HG03045 (cell line): Measurements from ENCODE around the gene CACNA1I.

Experiments used
- ATAC-seq: cut with Tn5 transposase; IDR thresholded peaks from one replicate; pipeline ENCODE4 v1.9.1; 2021; ENCODE audit warnings: mild to moderate bottlenecking, moderate library complexity; ENCODE audit not compliant: unreplicated experiment

Gene CACNA1I

DNA sequence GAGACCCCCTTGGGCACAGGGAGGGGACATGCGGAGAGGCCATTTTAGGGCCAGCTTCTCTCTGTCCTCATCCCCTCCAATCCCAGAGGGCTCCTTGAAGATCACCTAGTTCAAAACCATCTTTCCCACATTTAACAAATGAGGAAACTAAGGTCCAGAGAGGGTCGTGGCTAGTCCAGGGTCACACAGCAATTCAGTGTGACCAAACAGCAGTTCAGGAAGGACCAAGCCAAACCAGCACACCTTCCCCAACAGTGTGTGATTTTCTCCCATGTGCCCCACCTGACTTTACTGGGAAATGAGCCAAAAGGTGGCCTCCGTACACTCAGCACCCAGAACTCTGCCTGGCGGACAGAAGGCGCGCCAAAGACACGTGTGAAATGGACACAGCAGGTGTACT is 51.3 kb downstream of the CACNA1I start:
- no peak for ATAC-seq

DNA sequence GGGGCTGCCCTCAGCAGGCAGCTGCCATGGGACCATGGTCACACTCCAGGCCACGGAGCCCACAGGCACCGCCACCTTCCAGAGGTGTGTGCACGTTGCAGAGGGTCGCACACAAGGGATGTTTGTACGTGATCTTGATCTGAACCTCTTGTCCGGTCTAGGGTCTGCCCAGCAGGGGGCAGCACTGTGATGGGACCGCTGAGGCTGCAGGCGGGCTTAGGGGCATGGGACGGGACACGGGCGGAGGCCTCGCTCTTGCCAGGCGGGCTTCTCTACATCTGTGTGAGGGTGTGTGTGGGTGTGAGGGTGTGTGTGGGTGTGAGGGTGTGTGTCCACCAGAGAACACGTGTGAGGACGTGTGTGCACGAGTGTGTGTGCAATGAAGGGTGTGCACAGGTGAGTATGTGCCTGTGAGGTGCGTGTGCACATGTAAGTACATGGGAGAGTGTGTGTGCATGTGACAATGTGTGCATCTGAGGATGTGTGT is 52.4 kb downstream of the CACNA1I start:
- ATAC-seq, result no peak

DNA sequence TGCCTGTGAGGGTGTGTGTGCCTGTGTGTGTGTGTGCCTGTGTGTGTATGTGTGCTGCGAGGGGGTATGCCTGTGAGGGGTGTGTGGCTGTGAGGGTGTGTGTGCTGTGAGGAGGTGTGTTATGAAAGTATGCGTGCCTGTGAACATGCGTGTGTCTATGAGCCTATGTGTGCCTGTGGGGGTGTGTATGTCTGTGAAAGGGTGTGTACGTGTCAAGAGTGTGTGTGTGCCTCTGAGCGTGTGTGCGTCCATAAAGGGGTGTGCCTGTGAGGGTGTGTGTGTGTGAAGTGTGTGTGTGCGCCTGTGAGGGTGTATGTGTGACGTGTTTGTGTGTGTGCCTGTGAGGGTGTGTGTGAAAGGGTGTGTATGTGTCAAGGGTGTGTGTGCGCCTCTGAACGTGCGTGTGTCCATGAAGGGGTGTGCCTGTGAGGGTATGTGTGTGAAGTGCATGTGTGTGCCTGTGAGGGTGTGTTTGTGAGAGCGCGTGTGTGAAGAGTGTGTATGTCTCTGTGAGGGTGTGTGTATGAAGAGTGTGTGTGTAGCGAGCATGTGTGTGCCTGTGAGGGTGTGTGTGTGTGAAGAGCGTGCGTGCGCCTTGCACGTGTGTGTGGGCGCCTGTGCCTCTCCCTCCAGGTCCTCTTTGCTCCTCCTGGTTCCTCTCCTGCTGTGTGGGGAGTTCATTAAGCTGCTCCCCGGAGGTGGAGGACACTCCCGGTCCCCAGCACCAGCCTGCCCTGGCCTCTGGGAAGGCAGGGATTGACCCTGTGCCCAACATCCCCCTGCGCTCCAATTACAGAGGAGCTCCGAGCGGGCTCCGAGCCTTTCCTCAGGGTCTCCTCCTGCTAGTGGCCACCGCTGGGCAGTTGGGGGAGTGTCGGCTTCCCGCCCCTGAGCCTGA is 53.3 kb downstream of the CACNA1I start:
- no peak for ATAC-seq

DNA sequence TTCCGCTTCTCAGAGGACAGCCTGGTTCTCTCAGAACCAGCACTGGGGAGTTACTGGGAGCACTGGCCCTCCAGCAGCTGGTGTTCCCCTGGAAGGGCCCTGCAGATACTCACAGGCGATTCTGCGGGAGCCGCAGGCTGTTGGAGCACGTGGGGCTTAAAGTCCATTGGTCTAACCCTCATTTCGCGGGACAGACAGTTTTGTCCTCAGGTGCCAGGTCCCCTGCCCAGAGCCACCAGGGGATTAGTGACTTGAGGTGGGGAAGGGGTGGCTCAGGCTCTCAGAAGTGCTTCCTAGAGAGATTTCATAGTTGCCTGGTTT is 53.9 kb downstream of the CACNA1I start:
- no peak for ATAC-seq

DNA sequence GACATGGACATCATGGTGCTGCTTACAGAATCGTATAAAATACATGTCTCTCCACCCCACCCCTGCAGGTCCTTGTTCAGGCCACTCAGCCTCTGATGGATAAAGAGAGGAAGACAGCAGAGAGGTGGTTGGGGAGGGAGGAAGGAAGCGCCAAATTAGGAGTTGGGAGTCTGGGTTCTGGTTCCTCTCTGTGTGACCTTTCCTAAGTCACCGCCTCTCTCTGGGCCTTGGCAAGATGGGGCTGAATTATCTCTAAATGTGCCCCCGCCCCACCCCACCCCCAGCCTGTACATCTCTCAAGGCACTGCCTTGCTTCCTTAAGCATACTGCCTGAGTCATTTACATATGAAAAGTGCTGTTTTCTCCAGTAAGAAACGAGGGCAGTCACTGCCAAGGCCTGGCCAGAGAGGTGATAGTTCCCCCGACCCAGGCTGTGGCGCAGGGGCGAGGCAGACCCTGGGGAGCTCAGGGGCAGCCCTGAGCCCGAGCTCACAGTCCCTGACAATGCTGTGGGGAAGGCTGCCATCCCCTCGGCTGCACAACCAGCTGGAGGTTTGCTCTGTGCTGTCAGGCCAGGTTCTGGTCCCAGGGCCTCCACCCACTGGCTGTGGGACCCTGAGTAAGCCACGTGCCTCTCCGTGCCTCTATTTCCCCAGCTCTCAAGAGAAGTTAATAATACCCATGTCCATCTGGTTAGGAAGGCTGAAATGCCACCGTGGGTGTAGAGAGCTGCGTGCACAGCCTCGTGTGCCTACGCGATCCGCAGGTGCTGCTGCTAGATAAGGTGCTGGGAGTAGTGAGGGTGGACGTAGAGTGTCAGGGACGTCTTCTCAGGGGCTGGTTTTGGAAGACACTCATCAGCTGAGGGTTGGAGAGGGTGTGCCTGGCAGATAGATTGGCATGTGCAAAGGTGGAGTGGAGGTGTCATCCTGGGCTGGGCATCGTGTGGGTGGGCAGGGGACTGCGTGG is 55.3 kb downstream of the CACNA1I start:
- ATAC-seq, result no peak

DNA sequence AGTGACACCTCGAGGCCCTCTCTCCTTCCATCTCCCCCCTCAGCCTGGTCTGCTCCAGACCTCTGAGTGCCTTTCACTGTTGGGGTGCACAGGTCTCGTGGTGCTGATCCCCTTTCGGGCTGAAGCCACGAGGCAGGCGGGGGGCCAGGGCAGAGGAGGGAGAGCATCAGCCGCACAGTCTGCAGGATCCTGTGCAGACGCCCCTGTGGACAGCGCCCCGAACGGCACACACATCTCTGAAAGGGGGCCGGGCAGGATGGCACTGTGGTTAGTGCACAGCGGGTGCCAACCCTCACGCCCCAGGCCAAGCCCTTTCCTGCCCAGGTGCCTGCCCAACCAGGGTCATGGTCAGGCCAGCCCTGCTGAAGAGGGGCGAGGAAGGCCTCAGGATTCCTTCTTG is 56.7 kb downstream of the CACNA1I start:
- ATAC-seq, result no peak

DNA sequence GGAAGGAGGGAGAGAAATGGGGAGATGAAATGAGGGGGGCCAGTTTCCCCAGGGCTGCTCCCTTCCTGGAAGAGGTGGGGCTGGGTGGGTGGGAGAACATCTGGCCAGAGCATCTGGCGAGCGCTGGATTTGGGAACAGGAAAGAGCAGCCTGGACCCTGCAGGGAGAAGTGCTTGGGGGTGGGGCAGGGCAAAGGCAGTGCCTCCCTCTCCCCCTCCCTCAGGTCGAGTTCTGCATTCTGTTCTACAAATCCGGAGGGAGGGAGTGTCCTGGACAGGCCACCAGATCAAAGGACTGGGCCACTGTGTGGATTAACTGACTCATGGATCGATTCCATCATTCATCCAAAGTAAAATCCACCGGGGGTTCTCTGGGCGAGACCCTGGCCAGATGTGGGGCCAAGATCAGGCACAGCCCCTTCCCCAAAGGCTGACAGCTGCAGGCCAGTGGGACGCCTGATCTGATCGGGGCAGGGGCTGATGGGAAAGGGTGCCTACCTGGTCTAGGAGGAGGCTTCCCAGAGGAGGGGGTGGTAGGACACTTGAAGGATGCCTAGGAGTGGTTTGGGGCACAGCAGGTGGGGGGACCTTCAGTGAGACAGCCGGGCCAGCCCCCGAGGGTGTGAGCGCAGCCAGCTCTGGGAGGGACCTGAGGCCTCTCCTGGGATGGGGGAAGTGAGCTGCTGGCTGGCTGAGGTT is 57.5 kb downstream of the CACNA1I start:
- ATAC-seq, result no peak

DNA sequence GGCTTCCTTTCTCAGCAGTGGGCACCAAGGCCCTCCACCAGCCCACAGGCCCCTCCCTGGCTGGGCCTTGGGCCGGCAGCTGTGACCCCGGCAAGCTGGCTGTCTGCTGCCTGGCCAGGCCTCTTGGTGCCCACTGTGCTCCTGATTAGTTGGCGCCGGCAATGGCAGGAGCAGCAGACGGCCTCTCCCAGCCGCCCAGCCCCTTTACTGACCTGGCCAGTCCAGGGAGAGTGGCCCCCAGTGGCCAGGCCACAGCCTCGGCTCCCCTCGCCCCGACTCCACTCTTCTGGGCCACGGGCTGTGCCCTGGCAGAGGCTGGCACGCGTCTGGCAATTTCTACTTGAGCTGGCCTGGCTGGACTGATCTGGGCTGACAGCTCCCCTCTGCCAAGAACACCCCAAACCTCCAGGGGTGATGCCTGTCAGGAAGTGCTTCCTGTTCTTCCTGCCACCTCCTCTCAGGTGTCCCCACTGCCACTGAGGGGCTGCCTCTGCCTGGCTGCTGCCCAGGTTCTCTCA is 58.1 kb downstream of the CACNA1I start:
- ATAC-seq, result no peak

DNA sequence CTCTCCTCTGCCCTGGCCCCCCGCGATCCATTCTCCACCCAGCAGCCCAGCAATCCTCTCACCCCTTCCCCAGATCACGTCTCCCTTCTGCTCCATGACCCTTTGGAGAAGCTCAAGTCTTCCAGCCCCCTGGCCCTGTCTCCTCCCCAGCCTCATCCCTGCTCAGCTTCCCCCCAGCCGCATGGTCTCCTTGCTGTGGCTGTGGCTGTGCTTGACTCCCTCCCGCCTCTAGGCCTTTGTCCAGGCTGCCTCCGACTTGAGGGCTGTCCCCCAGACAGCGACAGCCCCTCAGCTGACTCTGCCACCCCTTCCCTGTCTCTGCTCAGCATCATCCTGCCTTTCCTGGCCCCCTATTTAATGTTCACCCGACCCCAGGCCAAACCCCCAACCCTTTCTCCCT is 59.3 kb downstream of the CACNA1I start:
- no peak for ATAC-seq

DNA sequence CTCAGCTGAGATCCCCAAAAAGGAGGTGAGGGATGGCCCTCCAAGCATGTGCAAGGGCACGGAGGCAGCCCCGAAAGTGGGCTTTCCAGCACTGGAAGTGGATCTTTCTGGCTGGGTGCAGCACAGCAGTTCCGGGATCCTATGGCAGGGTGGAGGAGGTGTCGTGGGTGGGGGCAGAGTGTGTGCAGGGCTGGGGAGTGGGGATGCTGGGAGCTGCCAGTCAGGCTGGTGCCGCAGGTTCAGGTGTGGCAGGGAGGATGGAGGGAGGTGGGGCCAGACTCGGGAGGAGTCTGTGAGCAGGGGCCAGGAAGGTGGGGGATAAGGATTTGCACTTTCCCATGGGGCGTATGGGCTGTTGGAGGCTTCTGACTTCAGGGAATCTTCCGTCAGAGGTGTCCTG is 60.2 kb downstream of the CACNA1I start:
- ATAC-seq, result no peak

DNA sequence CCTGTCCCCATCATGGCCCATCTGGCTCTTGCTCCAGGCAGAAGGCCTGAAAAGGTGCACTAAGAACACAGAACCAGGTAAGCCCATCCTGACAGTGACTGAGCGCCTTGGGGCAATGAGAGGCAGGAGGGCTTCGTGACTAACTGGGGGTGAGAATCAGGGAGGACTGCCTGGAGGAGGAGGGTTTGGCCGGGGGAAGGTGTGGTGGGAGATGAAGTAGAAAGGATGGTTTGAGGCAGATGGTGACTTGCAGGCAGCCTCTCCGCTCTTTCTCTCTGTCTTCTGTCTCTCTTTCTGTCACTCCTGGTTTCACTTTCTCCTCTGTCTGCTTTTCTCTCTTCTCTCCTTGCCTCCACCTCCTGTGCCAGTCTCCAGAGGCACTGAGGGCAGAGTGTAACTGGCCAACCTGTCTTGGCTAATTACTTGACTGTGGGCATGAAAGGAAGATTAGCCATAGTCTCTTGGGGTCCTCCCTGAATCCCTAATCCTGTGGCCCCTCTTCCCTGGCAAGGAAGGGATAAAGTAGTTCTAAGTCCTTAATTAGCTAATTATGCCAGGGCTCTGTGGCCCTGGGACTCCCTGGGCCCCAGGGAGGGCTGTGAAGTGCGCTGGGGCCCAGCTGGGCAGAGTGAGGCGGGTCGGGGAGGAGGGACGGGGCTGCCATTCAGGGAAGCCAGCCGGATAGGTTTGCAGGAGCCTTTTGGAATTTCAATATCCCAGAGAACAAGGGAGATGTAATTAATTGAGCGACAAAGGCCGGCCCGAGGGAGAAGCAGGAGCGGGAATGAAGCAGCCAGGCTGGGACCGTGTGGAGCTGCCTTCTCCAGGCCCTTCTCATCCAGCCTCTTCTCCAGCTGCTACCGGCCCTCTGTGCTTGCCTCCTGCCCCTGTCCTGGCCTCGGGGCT is 61.1 kb downstream of the CACNA1I start:
- no peak for ATAC-seq

DNA sequence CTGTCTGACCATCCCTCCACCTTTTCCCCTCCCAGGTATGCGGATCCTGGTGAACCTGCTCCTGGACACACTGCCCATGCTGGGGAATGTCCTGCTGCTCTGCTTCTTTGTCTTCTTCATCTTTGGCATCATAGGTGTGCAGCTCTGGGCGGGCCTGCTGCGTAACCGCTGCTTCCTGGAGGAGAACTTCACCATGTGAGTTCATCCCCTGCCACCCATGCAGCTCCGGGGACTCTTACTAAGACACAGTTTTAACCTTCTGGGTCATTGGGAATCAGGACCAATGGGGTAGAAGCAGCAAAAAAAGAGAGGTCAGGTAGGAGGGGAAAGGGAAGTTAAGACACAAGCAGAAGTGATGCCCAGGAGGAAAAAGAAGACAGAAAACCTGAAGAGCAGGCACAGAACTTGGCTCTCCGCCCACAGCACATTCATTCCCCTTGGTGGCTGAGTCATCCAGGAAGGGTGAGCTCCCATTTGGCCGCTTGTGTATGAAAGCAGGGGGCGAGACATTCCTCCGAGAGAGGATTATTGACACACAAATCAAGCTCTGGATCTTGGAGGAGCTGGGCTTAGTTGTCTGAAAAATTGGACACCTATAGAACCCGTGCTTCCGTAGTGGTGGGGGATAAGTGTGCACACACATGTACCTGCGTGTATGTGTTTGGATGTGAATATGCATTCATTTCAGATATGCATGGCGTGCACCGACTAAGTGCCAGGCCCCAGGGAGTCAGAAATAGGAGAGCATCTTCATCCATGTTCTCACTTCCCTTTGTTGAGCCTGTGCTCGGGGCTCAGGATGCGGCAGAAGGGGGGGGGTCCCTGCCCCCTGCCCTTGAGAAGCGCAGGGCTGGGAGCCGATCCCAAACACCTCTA is 64.2 kb downstream of the CACNA1I start:
- no peak for ATAC-seq

DNA sequence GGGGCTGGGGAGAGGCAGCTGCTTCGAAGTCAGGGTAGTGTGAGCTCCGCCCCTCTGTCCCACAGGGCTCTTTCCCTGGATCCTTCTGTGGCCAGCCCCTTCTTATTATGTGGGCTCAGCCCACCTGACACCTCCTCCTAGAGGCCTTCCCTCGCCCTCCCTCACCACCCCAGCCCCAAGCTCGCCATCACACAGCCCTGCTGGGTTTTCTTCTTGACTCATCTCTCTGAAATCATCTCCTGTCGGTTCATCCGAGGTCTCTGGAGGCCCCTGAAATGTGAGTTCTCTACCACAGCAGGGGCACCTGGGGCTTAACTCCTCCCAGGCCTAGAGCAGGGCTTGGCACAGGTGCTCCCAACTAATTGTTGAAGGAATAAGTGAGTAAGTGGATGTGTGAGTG is 65.2 kb downstream of the CACNA1I start:
- no peak for ATAC-seq

DNA sequence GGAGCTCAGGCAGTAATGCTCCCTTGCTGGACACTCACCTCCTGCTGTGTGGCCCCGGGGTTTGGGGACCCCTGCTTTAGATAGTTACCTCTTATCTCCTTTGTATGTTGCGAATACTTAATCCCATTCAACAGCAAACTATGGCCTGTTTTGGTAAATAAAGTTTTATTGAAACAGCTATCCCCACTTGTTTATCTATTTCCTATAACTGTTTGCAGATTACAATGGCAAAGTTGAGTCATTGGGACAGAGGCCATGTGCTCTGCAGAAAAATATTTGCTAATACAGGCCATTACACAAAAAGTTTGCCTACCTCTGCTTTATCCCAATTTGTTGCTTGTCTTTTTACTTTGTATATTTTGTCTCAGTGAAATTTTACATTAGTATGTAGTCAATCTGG is 68.4 kb downstream of the CACNA1I start:
- ATAC-seq, result no peak

DNA sequence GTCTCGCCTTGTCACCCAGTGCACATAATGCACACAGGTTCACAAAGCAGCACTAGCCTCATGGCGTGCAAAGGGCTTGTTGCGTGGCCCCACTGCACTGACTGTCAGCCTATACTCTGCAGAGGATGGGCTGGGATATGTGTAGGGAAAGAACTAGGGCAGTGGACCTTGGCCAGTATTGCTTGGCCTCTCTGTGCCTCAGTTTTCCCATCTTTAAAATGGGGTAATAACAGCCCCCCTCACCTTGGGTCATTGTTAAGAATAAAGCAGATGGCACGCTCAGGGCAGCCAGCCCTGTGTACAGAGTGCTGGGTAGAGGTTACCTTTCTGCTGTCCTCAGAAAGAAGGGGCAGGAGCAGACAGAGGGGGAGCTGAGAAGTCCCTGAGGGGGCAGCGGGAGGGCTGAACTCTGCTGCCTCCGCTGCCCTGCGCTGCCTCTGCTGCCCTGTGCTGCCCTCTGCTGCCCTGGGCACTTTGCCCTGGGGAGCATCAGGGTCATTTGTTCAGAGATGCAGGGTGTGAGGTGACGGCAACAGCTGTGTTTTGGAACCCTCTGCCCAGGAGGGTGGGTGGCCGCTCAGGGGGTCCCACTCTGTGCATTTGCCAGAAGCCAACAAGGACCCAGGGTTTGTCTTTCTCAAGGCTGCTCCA is 71.2 kb downstream of the CACNA1I start:
- no peak for ATAC-seq

DNA sequence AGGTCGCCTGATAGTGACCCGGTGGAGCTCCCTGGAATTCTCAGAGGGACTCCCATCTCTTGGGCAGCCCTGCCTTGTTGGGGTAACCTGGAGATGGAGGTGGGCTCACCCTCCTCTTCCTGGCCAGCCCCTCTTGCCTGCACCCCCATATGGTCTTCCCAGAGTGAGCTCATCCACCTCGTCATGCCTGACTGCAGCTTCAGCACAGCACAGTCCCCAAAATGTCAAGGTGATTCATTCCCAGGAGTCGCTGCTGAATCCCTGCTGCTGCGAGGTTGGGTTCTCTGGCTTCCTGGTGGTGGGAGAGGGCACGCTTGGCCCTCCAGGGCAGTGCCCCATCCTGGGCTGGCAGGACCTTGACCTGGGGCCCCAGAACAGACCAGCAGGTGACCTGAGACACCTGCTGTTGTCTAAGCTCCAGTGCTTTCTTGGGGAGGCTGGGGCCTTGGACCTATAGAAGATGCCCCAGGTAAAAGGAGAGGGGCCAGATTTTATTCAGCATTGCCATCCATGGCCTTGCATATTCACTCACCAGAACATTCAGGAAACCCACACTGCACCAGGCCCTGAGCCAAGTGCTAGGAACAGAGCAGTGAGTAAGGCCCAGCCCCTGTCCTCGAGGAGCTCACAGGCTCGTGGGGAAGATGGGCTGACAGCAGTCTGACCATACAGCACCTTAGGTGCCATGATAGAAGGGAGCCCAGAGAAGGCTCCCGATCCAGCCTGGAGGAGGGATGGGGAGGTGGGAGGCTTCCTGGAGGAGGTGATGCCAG is 72.9 kb downstream of the CACNA1I start:
- no peak for ATAC-seq

DNA sequence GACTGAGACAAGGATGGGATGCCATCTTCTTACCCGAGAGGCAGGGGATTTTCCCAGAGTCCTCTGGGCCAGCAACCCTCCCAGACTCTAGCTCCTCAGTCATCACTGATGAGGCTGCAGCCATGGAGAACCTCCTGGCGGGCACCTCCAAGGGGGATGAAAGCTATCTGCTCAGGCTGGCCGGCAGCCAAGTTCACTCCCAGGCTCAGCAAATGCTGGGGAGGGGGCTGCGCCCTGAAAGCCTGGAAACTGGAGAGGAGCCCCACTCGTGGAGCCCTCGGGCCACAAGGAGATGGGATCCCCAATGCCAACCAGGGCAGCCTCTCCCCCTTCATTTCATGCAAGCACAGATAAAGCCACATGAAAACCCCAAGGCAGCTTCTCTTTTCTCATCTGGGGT is 75.0 kb downstream of the CACNA1I start:
- ATAC-seq, result no peak
